Peyer's patch (tissue), 4 donors: ENCODE data around the gene MTERF4. TPM values are rescaled to one million over a fixed set of nuclear protein-coding genes. Genes with fewer than 3 reads are reported as not detected.

ENCODE experiments used
- DNase-seq, 3 donors: peaks; one replicate each; pipeline ENCODE4 v3.0.0-alpha.2; 2017 to 2019
- H3K27ac ChIP-seq, 4 donors: fragments of 200-600 bp; sonication (generic); one replicate each; pipeline ENCODE4 v1.5.1; 2016 to 2019
- H3K27me3 ChIP-seq, 2 donors: fragments of 200-600 bp; sonication (generic); one replicate each; pipeline ENCODE4 v1.5.1; 2019
- H3K36me3 ChIP-seq, 3 donors: fragments of 200-600 bp; sonication (generic); one replicate each; pipeline ENCODE4 v1.5.1; 2016 to 2019
- H3K4me1 ChIP-seq, 4 donors: fragments of 200-600 bp; sonication (generic); one replicate each; pipeline ENCODE4 v1.5.1; 2016 to 2019
- H3K4me3 ChIP-seq, 4 donors: fragments of 200-600 bp; sonication (generic); 1 replicate in 3 of 4; 2 replicates in 1 of 4; pipeline ENCODE4 v1.5.1; 2016 to 2019; ENCODE audit warnings: mild to moderate bottlenecking in 1 of 4
- H3K9me3 ChIP-seq, 4 donors: fragments of 200-600 bp; sonication (generic); one replicate each; pipeline ENCODE4 v1.5.1; 2016 to 2019; ENCODE audit warnings: mild to moderate bottlenecking in 1 of 4
- POLR2A ChIP-seq, 2 donors: fragments of 450-650 bp; IDR thresholded peaks; one replicate each; pipeline ENCODE4 v1.5.1; 2017; ENCODE audit warnings: antibody characterized with exemption in 2 of 2, mild to moderate bottlenecking in 2 of 2, moderate library complexity in 2 of 2
- total RNA-seq, 4 donors: library from RNA; depleted of rRNA; stranded (reverse); fragments of >200 nt; gene quantifications; one replicate each; pipeline ENCODE4 v1.1.0, GENCODE V29; 2016
- TF ChIP-seq, protein P1 (sequence below), 6 experiments: fragments of 450-650 bp in 4 of 6; fragments of 200-600 bp in 2 of 6; sonication (generic) in 1 of 6; IDR thresholded peaks; one replicate each; pipeline ENCODE4 v1.5.1; 2017 to 2019; ENCODE audit warnings: antibody characterized with exemption in 6 of 6, mild to moderate bottlenecking in 3 of 6, moderate library complexity in 1 of 6

The MTERF4 gene
- total RNA-seq, 4 donors from 2014 or later, result 28.9 to 55.4 (median 47.9) TPM

DNA sequence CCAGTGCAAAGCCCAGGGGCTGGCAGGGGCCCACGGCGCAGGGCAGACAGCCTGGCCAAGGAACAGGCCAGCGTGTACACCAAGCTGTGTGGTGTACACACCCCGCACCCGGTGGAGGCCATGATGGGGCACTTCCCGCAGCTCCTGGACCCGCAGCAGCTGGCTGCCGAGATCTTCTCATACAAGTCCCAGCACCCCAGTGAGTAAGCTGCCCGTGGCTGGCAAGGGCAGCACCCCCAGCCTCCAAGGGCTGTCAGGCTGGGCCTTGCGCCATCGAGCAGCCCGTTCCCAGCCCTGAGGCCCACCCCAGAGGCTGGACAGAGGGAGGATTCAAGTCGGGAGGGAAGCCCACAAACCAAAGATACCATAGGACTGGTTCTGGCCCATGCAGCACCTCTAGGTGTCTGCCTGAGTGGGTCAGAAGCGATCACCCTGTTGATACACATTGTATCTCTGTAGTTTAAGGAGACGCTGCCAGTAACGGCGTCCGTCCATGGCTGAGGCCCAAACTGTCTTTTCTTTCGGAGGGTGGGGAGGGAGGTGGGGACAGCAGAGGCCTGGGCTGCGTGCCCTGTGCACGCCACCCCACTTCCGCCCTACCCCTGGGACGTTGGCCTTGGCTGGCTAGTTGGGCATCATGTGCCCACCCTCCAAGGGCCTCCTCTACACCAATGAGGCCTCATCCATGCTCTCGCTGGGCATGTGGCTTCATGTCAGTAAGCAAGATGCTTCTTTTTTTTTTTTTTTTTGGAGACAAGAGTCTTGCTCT, 16.8 kb upstream of the MTERF4 start:
- no peak overlapping the region for H3K27ac ChIP-seq
- TF ChIP-seq, protein P1, sequence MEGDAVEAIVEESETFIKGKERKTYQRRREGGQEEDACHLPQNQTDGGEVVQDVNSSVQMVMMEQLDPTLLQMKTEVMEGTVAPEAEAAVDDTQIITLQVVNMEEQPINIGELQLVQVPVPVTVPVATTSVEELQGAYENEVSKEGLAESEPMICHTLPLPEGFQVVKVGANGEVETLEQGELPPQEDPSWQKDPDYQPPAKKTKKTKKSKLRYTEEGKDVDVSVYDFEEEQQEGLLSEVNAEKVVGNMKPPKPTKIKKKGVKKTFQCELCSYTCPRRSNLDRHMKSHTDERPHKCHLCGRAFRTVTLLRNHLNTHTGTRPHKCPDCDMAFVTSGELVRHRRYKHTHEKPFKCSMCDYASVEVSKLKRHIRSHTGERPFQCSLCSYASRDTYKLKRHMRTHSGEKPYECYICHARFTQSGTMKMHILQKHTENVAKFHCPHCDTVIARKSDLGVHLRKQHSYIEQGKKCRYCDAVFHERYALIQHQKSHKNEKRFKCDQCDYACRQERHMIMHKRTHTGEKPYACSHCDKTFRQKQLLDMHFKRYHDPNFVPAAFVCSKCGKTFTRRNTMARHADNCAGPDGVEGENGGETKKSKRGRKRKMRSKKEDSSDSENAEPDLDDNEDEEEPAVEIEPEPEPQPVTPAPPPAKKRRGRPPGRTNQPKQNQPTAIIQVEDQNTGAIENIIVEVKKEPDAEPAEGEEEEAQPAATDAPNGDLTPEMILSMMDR (IDR thresholded peaks at IDR 0.05), result no peak
- no peak for TF ChIP-seq POLR2A (IDR thresholded peaks at IDR 0.05)

DNA sequence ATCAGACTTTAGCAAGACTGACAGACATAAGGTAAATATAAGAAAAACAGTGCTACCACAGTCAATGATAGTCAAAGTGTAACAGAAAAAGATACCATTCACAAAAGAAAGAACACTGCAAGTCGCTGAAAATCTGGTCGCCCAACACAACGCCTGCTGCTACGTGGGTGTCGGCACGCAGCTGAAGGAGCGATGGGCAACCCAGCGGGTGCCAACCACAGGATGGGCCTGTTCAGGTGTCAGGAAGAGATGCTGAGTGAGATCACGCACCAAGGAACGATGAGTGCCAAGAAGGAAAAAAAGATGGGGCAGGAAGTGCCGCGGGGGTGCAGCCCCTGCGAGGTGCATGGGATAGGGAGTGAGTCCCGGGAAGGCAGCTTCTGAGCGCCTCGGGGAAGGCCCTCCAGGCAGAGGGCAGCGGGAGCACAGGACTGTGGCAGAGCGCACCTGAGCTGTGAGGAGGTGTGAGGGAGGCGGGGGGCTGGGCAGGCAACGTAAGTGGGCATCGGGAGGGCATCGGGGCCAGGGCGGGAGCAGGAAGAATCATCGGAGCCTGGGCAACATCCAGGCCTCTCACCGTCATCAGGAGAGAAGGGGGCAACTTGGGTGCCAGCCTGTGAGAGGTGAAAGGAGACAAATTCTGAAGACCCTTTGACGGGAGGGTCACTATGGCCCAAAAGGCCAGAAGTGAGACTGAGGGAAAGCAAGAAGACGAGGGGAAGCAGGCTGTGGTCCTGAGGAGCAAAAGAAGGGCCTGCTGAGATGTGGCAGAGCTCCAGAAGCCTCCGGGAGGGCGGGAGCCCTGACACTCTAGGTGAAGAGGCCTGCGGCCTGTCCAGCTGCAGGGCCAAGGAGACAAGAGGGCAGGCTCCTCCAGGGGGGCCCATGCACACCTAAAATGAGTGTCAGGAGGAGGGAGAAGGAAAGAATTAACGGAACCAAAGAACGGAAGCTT, 14.8 kb upstream of the MTERF4 start:
- Histone ChIP-seq H3K27ac (no peak overlapping the region), H3K9me3 (no peaks in the 10 kb centered on the region), H3K4me3 (no peak overlapping the region), H3K4me1 (no peaks in the 10 kb centered on the region), H3K27me3 (no peaks in the 10 kb centered on the region), H3K36me3 (peaks cover 0 to 3% (median 0%) of the 10 kb centered on the region in 3 donors)
- DNase-seq, result no peak
- TF ChIP-seq, protein P1 (IDR thresholded peaks at IDR 0.05), result no peak
- no peak for TF ChIP-seq POLR2A (IDR thresholded peaks at IDR 0.05)

More for the DNA sequence above, 16.8 kb upstream of the MTERF4 start:
- H3K4me1 ChIP-seq, result no peaks in the 10 kb centered on the region
- H3K36me3 ChIP-seq, result peaks cover 0 to 3% (median 0%) of the 10 kb centered on the region in 3 donors
- no peak overlapping the region for H3K4me3 ChIP-seq
- H3K27me3 ChIP-seq, result no peaks in the 10 kb centered on the region
- DNase-seq, result peak in 1 of 3 donors; percentile 32
- no peaks in the 10 kb centered on the region for H3K9me3 ChIP-seq

DNA sequence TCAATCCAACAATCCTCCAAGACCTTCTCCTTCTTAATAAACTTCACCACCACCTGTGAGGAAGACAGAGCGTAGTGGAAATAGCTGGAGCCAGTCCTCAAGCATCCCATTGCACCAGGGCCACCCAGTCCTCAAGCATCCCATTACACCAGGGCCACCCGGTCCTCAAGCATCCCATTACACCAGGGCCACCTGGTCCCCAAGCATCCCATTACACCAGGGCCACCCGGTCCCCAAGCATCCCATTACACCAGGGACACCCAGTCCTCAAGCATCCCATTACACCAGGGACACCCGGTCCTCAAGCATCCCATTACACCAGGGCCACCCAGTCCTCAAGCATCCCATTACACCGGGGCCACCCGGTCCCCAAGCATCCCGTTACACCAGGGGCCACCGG, 13.3 kb upstream of the MTERF4 start:
- Histone ChIP-seq H3K27me3 (no peaks in the 10 kb centered on the region), H3K27ac (no peak overlapping the region), H3K9me3 (no peaks in the 10 kb centered on the region), H3K36me3 (peaks cover 0 to 3% (median 0%) of the 10 kb centered on the region in 3 donors), H3K4me3 (no peak overlapping the region), H3K4me1 (peaks cover 0 to 7% (median under 1%) of the 10 kb centered on the region in 4 donors)
- TF ChIP-seq POLR2A (IDR thresholded peaks at IDR 0.05), result no peak
- TF ChIP-seq, protein P1 (IDR thresholded peaks at IDR 0.05), result no peak
- DNase-seq, result no peak

GRCh38 chr2:241114836-241115235, 12.7 kb upstream of the MTERF4 start:
- Histone ChIP-seq H3K9me3 (no peaks in the 10 kb centered on the region), H3K27ac (no peak overlapping the region), H3K4me3 (no peak overlapping the region), H3K27me3 (no peaks in the 10 kb centered on the region), H3K36me3 (peaks cover 0 to 3% (median 0%) of the 10 kb centered on the region in 3 donors), H3K4me1 (peaks cover 0 to 7% (median 3%) of the 10 kb centered on the region in 4 donors)
- no peak for DNase-seq
- TF ChIP-seq POLR2A (IDR thresholded peaks at IDR 0.05), result no peak
- TF ChIP-seq, protein P1 (IDR thresholded peaks at IDR 0.05), result no peak

- DNase-seq, result peak in 1 of 3 donors; percentile 46
- Histone ChIP-seq H3K27me3 (no peaks in the 10 kb centered on the region), H3K4me1 (peaks cover 0 to 7% (median 3%) of the 10 kb centered on the region in 4 donors), H3K36me3 (peaks cover 0 to 3% (median 0%) of the 10 kb centered on the region in 3 donors), H3K9me3 (no peaks in the 10 kb centered on the region), H3K4me3 (no peak overlapping the region), H3K27ac (peak overlapping the region in 1 of 4 donors; percentile 80)
- TF ChIP-seq, protein P1 (IDR thresholded peaks at IDR 0.05), result no peak
- no peak for TF ChIP-seq POLR2A (IDR thresholded peaks at IDR 0.05)
These were observed 10.5 kb upstream of the MTERF4 start for GRCh38 chr2:241112592-241112991.
